ENCODE results near the gene PIK3R3. TPM values are rescaled to one million over a fixed set of nuclear protein-coding genes. Genes with fewer than 3 reads are reported as not detected.

PIK3R3 gene
- total RNA-seq, 4 donors from 2014 or later: 16.0 to 36.2 (median 20.9) TPM

- no peak for TF ChIP-seq POLR2A (IDR thresholded peaks at IDR 0.05)
- TF ChIP-seq, protein P1, sequence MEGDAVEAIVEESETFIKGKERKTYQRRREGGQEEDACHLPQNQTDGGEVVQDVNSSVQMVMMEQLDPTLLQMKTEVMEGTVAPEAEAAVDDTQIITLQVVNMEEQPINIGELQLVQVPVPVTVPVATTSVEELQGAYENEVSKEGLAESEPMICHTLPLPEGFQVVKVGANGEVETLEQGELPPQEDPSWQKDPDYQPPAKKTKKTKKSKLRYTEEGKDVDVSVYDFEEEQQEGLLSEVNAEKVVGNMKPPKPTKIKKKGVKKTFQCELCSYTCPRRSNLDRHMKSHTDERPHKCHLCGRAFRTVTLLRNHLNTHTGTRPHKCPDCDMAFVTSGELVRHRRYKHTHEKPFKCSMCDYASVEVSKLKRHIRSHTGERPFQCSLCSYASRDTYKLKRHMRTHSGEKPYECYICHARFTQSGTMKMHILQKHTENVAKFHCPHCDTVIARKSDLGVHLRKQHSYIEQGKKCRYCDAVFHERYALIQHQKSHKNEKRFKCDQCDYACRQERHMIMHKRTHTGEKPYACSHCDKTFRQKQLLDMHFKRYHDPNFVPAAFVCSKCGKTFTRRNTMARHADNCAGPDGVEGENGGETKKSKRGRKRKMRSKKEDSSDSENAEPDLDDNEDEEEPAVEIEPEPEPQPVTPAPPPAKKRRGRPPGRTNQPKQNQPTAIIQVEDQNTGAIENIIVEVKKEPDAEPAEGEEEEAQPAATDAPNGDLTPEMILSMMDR (IDR thresholded peaks at IDR 0.05): no peak
- no peak overlapping the region for H3K27ac ChIP-seq
- WGBS, 2 donors: 88 to 94% methylated on average over 1 of the region's 1 CpG
- H3K4me1 ChIP-seq: no peaks in the 10 kb centered on the region
- H3K27me3 ChIP-seq: no peaks in the 10 kb centered on the region
- H3K9me3 ChIP-seq: no peaks in the 10 kb centered on the region
- H3K4me3 ChIP-seq (replicated peaks in 1 of 3): no peak overlapping the region
- intact Hi-C loops (cut with DNase I): no loop called here
- no peaks in the 10 kb centered on the region for H3K36me3 ChIP-seq
- DNase-seq: no peak
Measured at GRCh38 chr1:46157916-46158311, 25.5 kb upstream of the PIK3R3 start.

GRCh38 chr1:46153732-46154131 is 21.3 kb upstream of the PIK3R3 start:
- DNase-seq: no peak
- intact Hi-C loops (cut with DNase I): no loop called here

GRCh38 chr1:46153228-46153627 is 20.8 kb upstream of the PIK3R3 start:
- no peaks in the 10 kb centered on the region for H3K27me3 ChIP-seq
- TF ChIP-seq, protein P1 (IDR thresholded peaks at IDR 0.05): no peak
- no peak for TF ChIP-seq POLR2A (IDR thresholded peaks at IDR 0.05)
- 94 to 100% methylated on average over 1 of the region's 1 CpG for WGBS, 2 donors
- H3K36me3 ChIP-seq: no peaks in the 10 kb centered on the region
- intact Hi-C loops (cut with DNase I): no loop called here
- no peak overlapping the region for H3K27ac ChIP-seq
- DNase-seq: no peak
- no peaks in the 10 kb centered on the region for H3K9me3 ChIP-seq
- peaks cover 0 to 7% of the 10 kb centered on the region in 2 donors for H3K4me1 ChIP-seq
- H3K4me3 ChIP-seq (replicated peaks in 1 of 3): no peak overlapping the region

More at GRCh38 chr1:46153732-46154131, 21.3 kb upstream of the PIK3R3 start:
- Histone ChIP-seq H3K27me3 (no peaks in the 10 kb centered on the region), H3K9me3 (no peaks in the 10 kb centered on the region), H3K4me3 (replicated peaks in 1 of 3) (no peak overlapping the region), H3K27ac (no peak overlapping the region), H3K4me1 (peaks cover 0 to 7% of the 10 kb centered on the region in 2 donors), H3K36me3 (no peaks in the 10 kb centered on the region)
- TF ChIP-seq, protein P1 (IDR thresholded peaks at IDR 0.05): no peak
- no peak for TF ChIP-seq POLR2A (IDR thresholded peaks at IDR 0.05)
- WGBS, 2 donors: 98 to 100% methylated on average over 1 of the region's 1 CpG

DNA sequence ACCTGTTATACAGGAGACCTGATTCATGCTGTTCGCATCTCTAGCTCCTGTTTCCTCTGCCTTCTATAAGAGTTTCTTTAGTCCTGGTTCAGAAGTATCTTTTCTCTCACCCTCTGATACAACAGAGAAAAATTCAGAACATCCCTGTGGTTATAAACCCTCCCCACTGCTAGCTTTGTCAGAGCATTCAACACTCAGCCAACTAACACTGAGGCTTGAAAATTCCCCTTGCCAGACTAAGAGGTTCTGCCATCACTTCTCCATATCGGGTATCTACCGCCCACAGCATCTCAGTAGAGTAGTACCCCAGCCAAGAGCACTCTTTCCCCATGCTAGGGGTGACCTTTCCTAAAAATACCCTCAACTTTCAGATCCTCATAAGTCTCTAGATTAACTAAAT is 19.6 kb upstream of the PIK3R3 start:
- intact Hi-C loops (cut with DNase I): no loop called here
- peaks cover 0 to 7% of the 10 kb centered on the region in 2 donors for H3K4me1 ChIP-seq
- H3K27ac ChIP-seq: no peak overlapping the region
- no peaks in the 10 kb centered on the region for H3K9me3 ChIP-seq
- H3K27me3 ChIP-seq: no peaks in the 10 kb centered on the region
- no peak for TF ChIP-seq POLR2A (IDR thresholded peaks at IDR 0.05)
- TF ChIP-seq, protein P1 (IDR thresholded peaks at IDR 0.05): no peak
- 86 to 91% methylated on average over 3 of the region's 3 CpGs for WGBS, 2 donors
- H3K36me3 ChIP-seq: no peaks in the 10 kb centered on the region
- H3K4me3 ChIP-seq (replicated peaks in 1 of 3): no peak overlapping the region
- no peak for DNase-seq

- H3K27ac ChIP-seq: peak overlapping the region in 1 of 3 donors; percentile 12
- no peak for TF ChIP-seq POLR2A (IDR thresholded peaks at IDR 0.05)
- TF ChIP-seq, protein P1 (IDR thresholded peaks at IDR 0.05): no peak
- no peaks in the 10 kb centered on the region for H3K9me3 ChIP-seq
- intact Hi-C loops (cut with DNase I): no loop called here
- no peak overlapping the region for H3K4me3 ChIP-seq (replicated peaks in 1 of 3)
- H3K27me3 ChIP-seq: no peaks in the 10 kb centered on the region
- WGBS, 2 donors: 77 to 87% methylated on average over 2 of the region's 2 CpGs
- DNase-seq: no peak
- H3K4me1 ChIP-seq: peaks cover 0 to 7% of the 10 kb centered on the region in 2 donors
- no peaks in the 10 kb centered on the region for H3K36me3 ChIP-seq
Measured at GRCh38 chr1:46150085-46150484, 17.7 kb upstream of the PIK3R3 start.

Data from thyroid gland (tissue), 4 donors.